SK-N-SH treated with all-trans-retinoic acid at 6 μM for 48 hours (cell line): Measurements from ENCODE around the gene SLC22A17.

Experiments used
- ARNTL ChIP-seq: fragments of 450-650 bp; formaldehyde crosslinking; IDR thresholded peaks from 2 replicates; pipeline ENCODE4 v1.5.0; 2020; ENCODE audit warnings: low read depth, mild to moderate bottlenecking, moderate library complexity, borderline replicate concordance
- BACH2 ChIP-seq: fragments of 250-450 bp; sonication (Bioruptor Pico); IDR thresholded peaks from 2 replicates; pipeline ENCODE4 v1.9.0; 2021; ENCODE audit warnings: mild to moderate bottlenecking, borderline replicate concordance
- ESRRG ChIP-seq: fragments of 250-450 bp; sonication (Bioruptor Pico); IDR thresholded peaks from 2 replicates; pipeline ENCODE4 v1.6.1; 2021; ENCODE audit warnings: mild to moderate bottlenecking
- RARB ChIP-seq: fragments of 250-450 bp; sonication (Bioruptor Pico); IDR thresholded peaks from 2 replicates; pipeline ENCODE4 v1.8.0; 2021; ENCODE audit warnings: mild to moderate bottlenecking, moderate library complexity
- SNAI2 ChIP-seq: fragments of 250-450 bp; sonication (Bioruptor Pico); IDR thresholded peaks from 2 replicates; pipeline ENCODE4 v1.5.0; 2020; ENCODE audit warnings: mild to moderate bottlenecking, moderate library complexity
- TOX ChIP-seq: fragments of 250-450 bp; sonication (Bioruptor Pico); IDR thresholded peaks from 2 replicates; pipeline ENCODE4 v1.8.0; 2021; ENCODE audit warnings: mild to moderate bottlenecking, moderate library complexity, borderline replicate concordance
- ZFP3 ChIP-seq: fragments of 250-450 bp; sonication (Bioruptor Pico); IDR thresholded peaks from 2 replicates; pipeline ENCODE4 v1.5.0; 2020; ENCODE audit warnings: mild to moderate bottlenecking, moderate library complexity
- ZFP30 ChIP-seq: fragments of 450-650 bp; formaldehyde crosslinking; IDR thresholded peaks from 2 replicates; pipeline ENCODE4 v1.5.0; 2022; ENCODE audit warnings: mild to moderate bottlenecking, moderate library complexity
- ZNF565 ChIP-seq: fragments of 450-650 bp; formaldehyde crosslinking; conservative IDR thresholded peaks from 2 replicates; pipeline ENCODE4 v1.5.0; 2020; ENCODE audit warnings: low read depth, mild to moderate bottlenecking, moderate library complexity
- TF ChIP-seq, protein P1 (sequence below): fragments of 250-450 bp; sonication (Bioruptor Pico); IDR thresholded peaks from 2 replicates; pipeline ENCODE4 v1.5.1; 2020; ENCODE audit warnings: low read depth, mild to moderate bottlenecking, moderate library complexity
- TF ChIP-seq, protein P2 (sequence below): fragments of 250-450 bp; sonication (Bioruptor Pico); IDR thresholded peaks from 2 replicates; pipeline ENCODE4 v1.8.0; 2020; ENCODE audit warnings: mild to moderate bottlenecking, moderate library complexity, borderline replicate concordance
- TF ChIP-seq, protein P3 (sequence below): fragments of 250-450 bp; sonication (Bioruptor Pico); IDR thresholded peaks from 2 replicates; pipeline ENCODE4 v1.8.0; 2021; ENCODE audit warnings: low read depth, mild to moderate bottlenecking, moderate library complexity, borderline replicate concordance
- TF ChIP-seq, protein P4 (sequence below): fragments of 250-450 bp; sonication (Bioruptor Pico); IDR thresholded peaks from 2 replicates; pipeline ENCODE4 v1.5.1; 2021; ENCODE audit warnings: mild to moderate bottlenecking, moderate library complexity

DNA sequence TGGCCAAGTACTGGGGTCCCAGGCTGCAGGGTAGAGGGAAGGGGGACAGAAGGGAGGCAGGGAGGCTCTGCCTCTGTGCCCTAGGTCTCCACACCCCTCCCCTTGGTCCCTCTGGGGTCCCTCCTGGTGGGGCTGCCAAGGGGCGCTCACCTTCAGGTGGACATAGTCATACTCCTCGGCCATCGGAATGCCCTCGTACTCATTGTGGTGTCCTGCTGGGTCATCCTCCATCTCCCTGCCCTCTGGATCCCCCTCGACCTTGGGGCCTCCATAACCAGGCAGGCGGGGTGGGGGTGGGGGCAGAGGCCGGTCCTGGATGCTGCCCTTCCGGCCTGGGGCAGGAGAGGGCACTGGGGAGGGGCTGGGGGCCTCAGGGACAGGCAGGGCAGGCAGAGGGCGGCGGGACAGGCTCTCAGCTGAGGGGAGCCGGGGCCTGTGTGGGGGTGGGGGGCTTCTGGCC lies 6.5 kb upstream of the SLC22A17 start:
- no peak for TF ChIP-seq SNAI2
- no peak for TF ChIP-seq TOX (CRISPR knock-in tag)
- no peak for TF ChIP-seq ZFP3 (CRISPR knock-in tag)
- TF ChIP-seq ESRRG (CRISPR knock-in tag) = no peak
- TF ChIP-seq, protein P1, sequence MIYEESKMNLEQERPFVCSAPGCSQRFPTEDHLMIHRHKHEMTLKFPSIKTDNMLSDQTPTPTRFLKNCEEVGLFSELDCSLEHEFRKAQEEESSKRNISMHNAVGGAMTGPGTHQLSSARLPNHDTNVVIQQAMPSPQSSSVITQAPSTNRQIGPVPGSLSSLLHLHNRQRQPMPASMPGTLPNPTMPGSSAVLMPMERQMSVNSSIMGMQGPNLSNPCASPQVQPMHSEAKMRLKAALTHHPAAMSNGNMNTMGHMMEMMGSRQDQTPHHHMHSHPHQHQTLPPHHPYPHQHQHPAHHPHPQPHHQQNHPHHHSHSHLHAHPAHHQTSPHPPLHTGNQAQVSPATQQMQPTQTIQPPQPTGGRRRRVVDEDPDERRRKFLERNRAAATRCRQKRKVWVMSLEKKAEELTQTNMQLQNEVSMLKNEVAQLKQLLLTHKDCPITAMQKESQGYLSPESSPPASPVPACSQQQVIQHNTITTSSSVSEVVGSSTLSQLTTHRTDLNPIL (CRISPR knock-in tag) = no peak
- no peak for TF ChIP-seq BACH2
- TF ChIP-seq, protein P2, sequence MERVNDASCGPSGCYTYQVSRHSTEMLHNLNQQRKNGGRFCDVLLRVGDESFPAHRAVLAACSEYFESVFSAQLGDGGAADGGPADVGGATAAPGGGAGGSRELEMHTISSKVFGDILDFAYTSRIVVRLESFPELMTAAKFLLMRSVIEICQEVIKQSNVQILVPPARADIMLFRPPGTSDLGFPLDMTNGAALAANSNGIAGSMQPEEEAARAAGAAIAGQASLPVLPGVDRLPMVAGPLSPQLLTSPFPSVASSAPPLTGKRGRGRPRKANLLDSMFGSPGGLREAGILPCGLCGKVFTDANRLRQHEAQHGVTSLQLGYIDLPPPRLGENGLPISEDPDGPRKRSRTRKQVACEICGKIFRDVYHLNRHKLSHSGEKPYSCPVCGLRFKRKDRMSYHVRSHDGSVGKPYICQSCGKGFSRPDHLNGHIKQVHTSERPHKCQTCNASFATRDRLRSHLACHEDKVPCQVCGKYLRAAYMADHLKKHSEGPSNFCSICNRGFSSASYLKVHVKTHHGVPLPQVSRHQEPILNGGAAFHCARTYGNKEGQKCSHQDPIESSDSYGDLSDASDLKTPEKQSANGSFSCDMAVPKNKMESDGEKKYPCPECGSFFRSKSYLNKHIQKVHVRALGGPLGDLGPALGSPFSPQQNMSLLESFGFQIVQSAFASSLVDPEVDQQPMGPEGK (CRISPR knock-in tag) = no peak
- TF ChIP-seq, protein P3, sequence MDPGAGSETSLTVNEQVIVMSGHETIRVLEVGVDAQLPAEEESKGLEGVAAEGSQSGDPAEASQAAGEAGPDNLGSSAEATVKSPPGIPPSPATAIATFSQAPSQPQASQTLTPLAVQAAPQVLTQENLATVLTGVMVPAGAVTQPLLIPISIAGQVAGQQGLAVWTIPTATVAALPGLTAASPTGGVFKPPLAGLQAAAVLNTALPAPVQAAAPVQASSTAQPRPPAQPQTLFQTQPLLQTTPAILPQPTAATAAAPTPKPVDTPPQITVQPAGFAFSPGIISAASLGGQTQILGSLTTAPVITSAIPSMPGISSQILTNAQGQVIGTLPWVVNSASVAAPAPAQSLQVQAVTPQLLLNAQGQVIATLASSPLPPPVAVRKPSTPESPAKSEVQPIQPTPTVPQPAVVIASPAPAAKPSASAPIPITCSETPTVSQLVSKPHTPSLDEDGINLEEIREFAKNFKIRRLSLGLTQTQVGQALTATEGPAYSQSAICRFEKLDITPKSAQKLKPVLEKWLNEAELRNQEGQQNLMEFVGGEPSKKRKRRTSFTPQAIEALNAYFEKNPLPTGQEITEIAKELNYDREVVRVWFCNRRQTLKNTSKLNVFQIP = no peak
- TF ChIP-seq ARNTL (CRISPR knock-in tag) = no peak
- TF ChIP-seq ZFP30 = no peak
- TF ChIP-seq, protein P4, sequence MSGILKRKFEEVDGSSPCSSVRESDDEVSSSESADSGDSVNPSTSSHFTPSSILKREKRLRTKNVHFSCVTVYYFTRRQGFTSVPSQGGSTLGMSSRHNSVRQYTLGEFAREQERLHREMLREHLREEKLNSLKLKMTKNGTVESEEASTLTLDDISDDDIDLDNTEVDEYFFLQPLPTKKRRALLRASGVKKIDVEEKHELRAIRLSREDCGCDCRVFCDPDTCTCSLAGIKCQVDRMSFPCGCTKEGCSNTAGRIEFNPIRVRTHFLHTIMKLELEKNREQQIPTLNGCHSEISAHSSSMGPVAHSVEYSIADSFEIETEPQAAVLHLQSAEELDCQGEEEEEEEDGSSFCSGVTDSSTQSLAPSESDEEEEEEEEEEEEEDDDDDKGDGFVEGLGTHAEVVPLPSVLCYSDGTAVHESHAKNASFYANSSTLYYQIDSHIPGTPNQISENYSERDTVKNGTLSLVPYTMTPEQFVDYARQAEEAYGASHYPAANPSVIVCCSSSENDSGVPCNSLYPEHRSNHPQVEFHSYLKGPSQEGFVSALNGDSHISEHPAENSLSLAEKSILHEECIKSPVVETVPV (CRISPR knock-in tag) = no peak
- no peak for TF ChIP-seq RARB
- TF ChIP-seq ZNF565 (CRISPR knock-in tag) = no peak
